ENCODE measurements around the gene FOXQ1. TPM values are rescaled to one million over a fixed set of nuclear protein-coding genes. Genes with fewer than 3 reads are reported as not detected.

Gene FOXQ1
- total RNA-seq, 1 experiment from 2014 or later = 11.7 TPM

DNA sequence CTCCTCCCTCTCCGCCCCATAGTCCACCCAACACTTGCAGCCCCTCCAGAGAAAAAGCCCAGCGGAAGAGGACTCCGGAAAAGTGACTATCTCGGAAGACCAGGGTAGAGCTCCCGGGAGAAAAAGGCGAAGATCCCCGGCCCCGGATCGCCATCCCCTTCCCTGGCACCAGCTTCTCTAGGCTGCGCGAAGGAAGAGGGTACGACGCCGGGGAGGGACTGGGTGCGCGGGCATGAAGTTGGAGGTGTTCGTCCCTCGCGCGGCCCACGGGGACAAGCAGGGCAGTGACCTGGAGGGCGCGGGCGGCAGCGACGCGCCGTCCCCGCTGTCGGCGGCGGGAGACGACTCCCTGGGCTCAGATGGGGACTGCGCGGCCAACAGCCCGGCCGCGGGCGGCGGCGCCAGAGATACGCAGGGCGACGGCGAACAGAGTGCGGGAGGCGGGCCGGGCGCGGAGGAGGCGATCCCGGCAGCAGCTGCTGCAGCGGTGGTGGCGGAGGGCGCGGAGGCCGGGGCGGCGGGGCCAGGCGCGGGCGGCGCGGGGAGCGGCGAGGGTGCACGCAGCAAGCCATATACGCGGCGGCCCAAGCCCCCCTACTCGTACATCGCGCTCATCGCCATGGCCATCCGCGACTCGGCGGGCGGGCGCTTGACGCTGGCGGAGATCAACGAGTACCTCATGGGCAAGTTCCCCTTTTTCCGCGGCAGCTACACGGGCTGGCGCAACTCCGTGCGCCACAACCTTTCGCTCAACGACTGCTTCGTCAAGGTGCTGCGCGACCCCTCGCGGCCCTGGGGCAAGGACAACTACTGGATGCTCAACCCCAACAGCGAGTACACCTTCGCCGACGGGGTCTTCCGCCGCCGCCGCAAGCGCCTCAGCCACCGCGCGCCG, 822 bp downstream of the FOXQ1 start:
- in situ Hi-C loops (cut with HindIII; ENCODE audit: low pct_unique_long_range_greater_than_20kb, low sequenced_read_pairs) (no loop called here), intact Hi-C loops (cut with micrococcal nuclease; ENCODE audit: unreplicated experiment) (loop anchor here (5.0 kb wide), 1 partner anchor 75 kb away; the partner anchor contains the start of gene FOXF2)
- TF ChIP-seq TCF7L2 (IDR thresholded peaks at IDR 0.05; ENCODE audit: low read depth, low read length) = no peak
- no peak for TF ChIP-seq POLR2AphosphoS5 (IDR thresholded peaks at IDR 0.05; ENCODE audit: low read depth, low read length)
- TF ChIP-seq, protein P1, sequence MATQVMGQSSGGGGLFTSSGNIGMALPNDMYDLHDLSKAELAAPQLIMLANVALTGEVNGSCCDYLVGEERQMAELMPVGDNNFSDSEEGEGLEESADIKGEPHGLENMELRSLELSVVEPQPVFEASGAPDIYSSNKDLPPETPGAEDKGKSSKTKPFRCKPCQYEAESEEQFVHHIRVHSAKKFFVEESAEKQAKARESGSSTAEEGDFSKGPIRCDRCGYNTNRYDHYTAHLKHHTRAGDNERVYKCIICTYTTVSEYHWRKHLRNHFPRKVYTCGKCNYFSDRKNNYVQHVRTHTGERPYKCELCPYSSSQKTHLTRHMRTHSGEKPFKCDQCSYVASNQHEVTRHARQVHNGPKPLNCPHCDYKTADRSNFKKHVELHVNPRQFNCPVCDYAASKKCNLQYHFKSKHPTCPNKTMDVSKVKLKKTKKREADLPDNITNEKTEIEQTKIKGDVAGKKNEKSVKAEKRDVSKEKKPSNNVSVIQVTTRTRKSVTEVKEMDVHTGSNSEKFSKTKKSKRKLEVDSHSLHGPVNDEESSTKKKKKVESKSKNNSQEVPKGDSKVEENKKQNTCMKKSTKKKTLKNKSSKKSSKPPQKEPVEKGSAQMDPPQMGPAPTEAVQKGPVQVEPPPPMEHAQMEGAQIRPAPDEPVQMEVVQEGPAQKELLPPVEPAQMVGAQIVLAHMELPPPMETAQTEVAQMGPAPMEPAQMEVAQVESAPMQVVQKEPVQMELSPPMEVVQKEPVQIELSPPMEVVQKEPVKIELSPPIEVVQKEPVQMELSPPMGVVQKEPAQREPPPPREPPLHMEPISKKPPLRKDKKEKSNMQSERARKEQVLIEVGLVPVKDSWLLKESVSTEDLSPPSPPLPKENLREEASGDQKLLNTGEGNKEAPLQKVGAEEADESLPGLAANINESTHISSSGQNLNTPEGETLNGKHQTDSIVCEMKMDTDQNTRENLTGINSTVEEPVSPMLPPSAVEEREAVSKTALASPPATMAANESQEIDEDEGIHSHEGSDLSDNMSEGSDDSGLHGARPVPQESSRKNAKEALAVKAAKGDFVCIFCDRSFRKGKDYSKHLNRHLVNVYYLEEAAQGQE (IDR thresholded peaks at IDR 0.05; ENCODE audit: insufficient read depth in 1 of 2, low read depth in 2 of 2, low read length in 1 of 2) = no peak
- no peak for TF ChIP-seq SIN3A (IDR thresholded peaks at IDR 0.05; ENCODE audit: borderline replicate concordance, insufficient read depth, low read depth, low read length)
- TF ChIP-seq, protein P2, sequence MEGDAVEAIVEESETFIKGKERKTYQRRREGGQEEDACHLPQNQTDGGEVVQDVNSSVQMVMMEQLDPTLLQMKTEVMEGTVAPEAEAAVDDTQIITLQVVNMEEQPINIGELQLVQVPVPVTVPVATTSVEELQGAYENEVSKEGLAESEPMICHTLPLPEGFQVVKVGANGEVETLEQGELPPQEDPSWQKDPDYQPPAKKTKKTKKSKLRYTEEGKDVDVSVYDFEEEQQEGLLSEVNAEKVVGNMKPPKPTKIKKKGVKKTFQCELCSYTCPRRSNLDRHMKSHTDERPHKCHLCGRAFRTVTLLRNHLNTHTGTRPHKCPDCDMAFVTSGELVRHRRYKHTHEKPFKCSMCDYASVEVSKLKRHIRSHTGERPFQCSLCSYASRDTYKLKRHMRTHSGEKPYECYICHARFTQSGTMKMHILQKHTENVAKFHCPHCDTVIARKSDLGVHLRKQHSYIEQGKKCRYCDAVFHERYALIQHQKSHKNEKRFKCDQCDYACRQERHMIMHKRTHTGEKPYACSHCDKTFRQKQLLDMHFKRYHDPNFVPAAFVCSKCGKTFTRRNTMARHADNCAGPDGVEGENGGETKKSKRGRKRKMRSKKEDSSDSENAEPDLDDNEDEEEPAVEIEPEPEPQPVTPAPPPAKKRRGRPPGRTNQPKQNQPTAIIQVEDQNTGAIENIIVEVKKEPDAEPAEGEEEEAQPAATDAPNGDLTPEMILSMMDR (IDR thresholded peaks at IDR 0.05) = no peak
- no peaks in the 10 kb centered on the region for H3K27me3 ChIP-seq (ENCODE audit: control insufficient read depth, insufficient read depth, low read length)
- H3K4me3 ChIP-seq (ENCODE audit: low read depth in 2 of 2, low read length in 2 of 2) = peak overlapping the region; percentile 56 to 81
- BruUV-seq (replicated peaks) = TSS peak; percentile 92
- H3K36me3 ChIP-seq (ENCODE audit: control insufficient read depth, insufficient read depth, low read length) = no peaks in the 10 kb centered on the region
- ATAC-seq (peak; percentile 29), DNase-seq (ENCODE audit: low read depth, low spot score) (no peak)
- POLR2A ChIA-PET = no interaction called here
- no peaks in the 10 kb centered on the region for H3K9me3 ChIP-seq (ENCODE audit: control insufficient read depth, insufficient read depth, low read depth, low read length)
- CTCF ChIA-PET = interaction anchor here (0.6 kb wide), 1 partner anchor 299 kb away, joined by 7 read pairs; no protein-coding TSS in a partner anchor
- H3K4me1 ChIP-seq (ENCODE audit: control insufficient read depth, insufficient read depth, low read length) = peaks cover 24% of the 10 kb centered on the region
- peak overlapping the region; percentile 66; the same call in 1 of the 2 replicates for H3K27ac ChIP-seq (ENCODE audit: low read length)

DNA sequence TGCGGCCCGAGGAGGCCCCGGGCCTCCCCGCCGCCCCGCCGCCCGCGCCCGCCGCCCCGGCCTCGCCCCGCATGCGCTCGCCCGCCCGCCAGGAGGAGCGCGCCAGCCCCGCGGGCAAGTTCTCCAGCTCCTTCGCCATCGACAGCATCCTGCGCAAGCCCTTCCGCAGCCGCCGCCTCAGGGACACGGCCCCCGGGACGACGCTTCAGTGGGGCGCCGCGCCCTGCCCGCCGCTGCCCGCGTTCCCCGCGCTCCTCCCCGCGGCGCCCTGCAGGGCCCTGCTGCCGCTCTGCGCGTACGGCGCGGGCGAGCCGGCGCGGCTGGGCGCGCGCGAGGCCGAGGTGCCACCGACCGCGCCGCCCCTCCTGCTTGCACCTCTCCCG, 1.5 kb downstream of the FOXQ1 start:
- Histone ChIP-seq H3K4me3 (ENCODE audit: low read depth in 2 of 2, low read length in 2 of 2) (peak overlapping the region; percentile 56 to 81), H3K27ac (ENCODE audit: low read length) (no peak overlapping the region), H3K9me3 (ENCODE audit: control insufficient read depth, insufficient read depth, low read depth, low read length) (no peaks in the 10 kb centered on the region), H3K36me3 (ENCODE audit: control insufficient read depth, insufficient read depth, low read length) (no peaks in the 10 kb centered on the region), H3K4me1 (ENCODE audit: control insufficient read depth, insufficient read depth, low read length) (peaks cover 27% of the 10 kb centered on the region), H3K27me3 (ENCODE audit: control insufficient read depth, insufficient read depth, low read length) (no peaks in the 10 kb centered on the region)
- ChIA-PET POLR2A (no interaction called here), CTCF (no interaction called here)
- intact Hi-C loops (cut with micrococcal nuclease; ENCODE audit: unreplicated experiment) (loop anchor here (5.0 kb wide), 1 partner anchor 74 kb away; the partner anchor contains the start of gene FOXF2), in situ Hi-C loops (cut with HindIII; ENCODE audit: low pct_unique_long_range_greater_than_20kb, low sequenced_read_pairs) (no loop called here)
- DNase-seq (ENCODE audit: low read depth, low spot score) (no peak), ATAC-seq (peak; percentile 14)
- TF ChIP-seq, protein P2 (IDR thresholded peaks at IDR 0.05) = no peak
- TF ChIP-seq, protein P1 (IDR thresholded peaks at IDR 0.05; ENCODE audit: insufficient read depth in 1 of 2, low read depth in 2 of 2, low read length in 1 of 2) = no peak
- TF ChIP-seq POLR2AphosphoS5 (IDR thresholded peaks at IDR 0.05; ENCODE audit: low read depth, low read length) (no peak), TCF7L2 (IDR thresholded peaks at IDR 0.05; ENCODE audit: low read depth, low read length) (no peak), SIN3A (IDR thresholded peaks at IDR 0.05; ENCODE audit: borderline replicate concordance, insufficient read depth, low read depth, low read length) (no peak)
- no TSS peak for BruUV-seq (replicated peaks)

Measured in Panc1 (cell line).